ENCODE results near the gene EDAR.

The EDAR gene

DNA sequence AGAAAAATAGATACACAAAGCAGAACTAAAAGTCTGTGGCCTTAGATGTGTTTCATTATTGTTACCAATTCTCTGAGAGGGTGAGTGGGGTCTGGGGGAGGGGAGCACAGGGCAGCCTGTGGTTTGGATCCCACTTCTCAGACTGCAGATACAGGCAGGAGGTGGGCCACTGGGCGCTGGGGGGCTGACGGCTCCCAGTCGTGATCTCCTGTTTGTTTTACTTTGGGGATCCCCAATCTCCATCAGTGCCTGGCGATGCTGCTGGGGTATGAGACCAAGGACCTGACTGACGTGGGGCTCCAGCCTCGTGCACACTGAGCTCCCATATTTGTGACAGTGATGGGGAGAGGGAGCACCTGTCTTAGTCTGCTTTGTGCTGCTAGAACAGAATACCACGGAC, 54.9 kb downstream of the EDAR start:
- no peak for TF ChIP-seq ZNF384 (IDR thresholded peaks at IDR 0.05)
- TF ChIP-seq BHLHE40 (IDR thresholded peaks at IDR 0.05; ENCODE audit: borderline replicate concordance): no peak
- TF ChIP-seq, protein P1, sequence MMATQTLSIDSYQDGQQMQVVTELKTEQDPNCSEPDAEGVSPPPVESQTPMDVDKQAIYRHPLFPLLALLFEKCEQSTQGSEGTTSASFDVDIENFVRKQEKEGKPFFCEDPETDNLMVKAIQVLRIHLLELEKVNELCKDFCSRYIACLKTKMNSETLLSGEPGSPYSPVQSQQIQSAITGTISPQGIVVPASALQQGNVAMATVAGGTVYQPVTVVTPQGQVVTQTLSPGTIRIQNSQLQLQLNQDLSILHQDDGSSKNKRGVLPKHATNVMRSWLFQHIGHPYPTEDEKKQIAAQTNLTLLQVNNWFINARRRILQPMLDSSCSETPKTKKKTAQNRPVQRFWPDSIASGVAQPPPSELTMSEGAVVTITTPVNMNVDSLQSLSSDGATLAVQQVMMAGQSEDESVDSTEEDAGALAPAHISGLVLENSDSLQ (IDR thresholded peaks at IDR 0.05): no peak
- no peak for TF ChIP-seq SP1 (IDR thresholded peaks at IDR 0.05)
- TF ChIP-seq NFRKB (IDR thresholded peaks at IDR 0.05): no peak
- TF ChIP-seq FOXA1 (IDR thresholded peaks at IDR 0.05): no peak
- no peak for TF ChIP-seq ELF4 (IDR thresholded peaks at IDR 0.05)
- no peak for TF ChIP-seq FOXK2 (IDR thresholded peaks at IDR 0.05)
- no peak for TF ChIP-seq SUZ12 (IDR thresholded peaks at IDR 0.05)
- TF ChIP-seq L3MBTL2 (conservative IDR thresholded peaks at IDR 0.05): no peak
- TF ChIP-seq HDGF (IDR thresholded peaks at IDR 0.05; ENCODE audit: borderline replicate concordance): no peak
- TF ChIP-seq ARNT (IDR thresholded peaks at IDR 0.05): no peak
- TF ChIP-seq TARDBP (IDR thresholded peaks at IDR 0.05): no peak
- no peak for TF ChIP-seq CTBP1 (IDR thresholded peaks at IDR 0.05; ENCODE audit: borderline replicate concordance)
- no peak for TF ChIP-seq LEF1 (IDR thresholded peaks at IDR 0.05; ENCODE audit: borderline replicate concordance)
- TF ChIP-seq FOXM1 (IDR thresholded peaks at IDR 0.05; ENCODE audit: borderline replicate concordance): no peak
- POLR2A ChIA-PET: no interaction called here
- DNase-seq (ENCODE audit: extremely low spot score): no peak
- CTCF ChIA-PET: no interaction called here

DNA sequence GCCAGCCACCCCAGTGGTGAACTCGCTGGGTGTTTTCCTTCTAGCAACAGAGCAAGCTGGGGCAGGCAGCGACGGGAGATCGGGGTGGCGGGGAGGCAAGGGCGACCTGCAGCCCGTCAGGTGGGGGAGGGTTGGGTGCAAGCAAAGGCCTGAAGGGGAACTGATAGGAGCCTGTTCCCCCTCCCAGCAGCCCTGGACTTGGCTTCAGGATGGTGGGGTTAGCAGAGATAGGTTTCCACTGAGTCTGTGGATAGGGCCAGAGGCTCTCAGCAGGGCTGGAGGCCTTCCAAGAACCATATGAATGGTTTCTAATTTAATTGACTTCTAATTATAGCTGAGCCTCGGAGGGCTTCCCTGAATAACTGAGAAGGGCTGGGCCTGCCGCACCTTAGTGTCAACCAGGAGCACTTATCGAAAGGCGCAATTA, 55.3 kb downstream of the EDAR start:
- TF ChIP-seq NFRKB (IDR thresholded peaks at IDR 0.05) (no peak), ELF4 (IDR thresholded peaks at IDR 0.05) (no peak), CTBP1 (IDR thresholded peaks at IDR 0.05; ENCODE audit: borderline replicate concordance) (no peak), ZNF384 (IDR thresholded peaks at IDR 0.05) (no peak), LEF1 (IDR thresholded peaks at IDR 0.05; ENCODE audit: borderline replicate concordance) (no peak), BHLHE40 (IDR thresholded peaks at IDR 0.05; ENCODE audit: borderline replicate concordance) (no peak), L3MBTL2 (conservative IDR thresholded peaks at IDR 0.05) (no peak), FOXA1 (IDR thresholded peaks at IDR 0.05) (no peak), SUZ12 (IDR thresholded peaks at IDR 0.05) (no peak), SP1 (IDR thresholded peaks at IDR 0.05) (no peak), HDGF (IDR thresholded peaks at IDR 0.05; ENCODE audit: borderline replicate concordance) (no peak), ARNT (IDR thresholded peaks at IDR 0.05) (no peak), TARDBP (IDR thresholded peaks at IDR 0.05) (no peak), FOXK2 (IDR thresholded peaks at IDR 0.05) (no peak)
- TF ChIP-seq, protein P1 (IDR thresholded peaks at IDR 0.05): no peak
- CTCF ChIA-PET: no interaction called here
- POLR2A ChIA-PET: no interaction called here
- DNase-seq (ENCODE audit: extremely low spot score): no peak

- POLR2A ChIA-PET: no interaction called here
- DNase-seq (ENCODE audit: extremely low spot score): no peak
- TF ChIP-seq CTBP1 (IDR thresholded peaks at IDR 0.05; ENCODE audit: borderline replicate concordance) (no peak), ARNT (IDR thresholded peaks at IDR 0.05) (no peak), ZNF384 (IDR thresholded peaks at IDR 0.05) (no peak)
- TF ChIP-seq, protein P1 (IDR thresholded peaks at IDR 0.05): no peak
- CTCF ChIA-PET: no interaction called here
These were observed 56.2 kb downstream of the EDAR start for GRCh38 chr2:108932736-108933332.

DNA sequence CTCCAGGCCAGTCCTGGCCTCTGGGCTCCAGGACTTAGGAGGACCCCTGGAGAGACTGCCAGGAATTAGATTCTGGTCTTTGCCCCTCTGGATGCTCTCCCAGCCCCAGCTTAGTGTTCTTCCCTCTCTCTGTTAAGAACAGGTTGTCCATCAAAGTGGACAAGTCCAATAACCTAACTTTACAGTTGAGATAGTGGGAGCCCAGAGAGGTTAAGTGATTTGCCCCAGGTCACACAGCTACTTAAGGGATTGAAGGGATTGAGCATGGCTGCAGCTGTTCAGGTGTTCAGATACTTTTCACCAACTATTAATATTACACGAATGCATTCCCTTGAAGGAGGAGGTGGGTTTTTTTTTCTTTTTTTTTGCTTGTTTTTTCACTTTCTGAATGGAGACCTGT, 57.6 kb downstream of the EDAR start:
- TF ChIP-seq NFRKB (IDR thresholded peaks at IDR 0.05): no peak
- TF ChIP-seq SP1 (IDR thresholded peaks at IDR 0.05): no peak
- no peak for TF ChIP-seq SUZ12 (IDR thresholded peaks at IDR 0.05)
- no peak for TF ChIP-seq TARDBP (IDR thresholded peaks at IDR 0.05)
- no peak for TF ChIP-seq FOXM1 (IDR thresholded peaks at IDR 0.05; ENCODE audit: borderline replicate concordance)
- TF ChIP-seq FOXK2 (IDR thresholded peaks at IDR 0.05): no peak
- no peak for TF ChIP-seq CTBP1 (IDR thresholded peaks at IDR 0.05; ENCODE audit: borderline replicate concordance)
- no peak for TF ChIP-seq HDGF (IDR thresholded peaks at IDR 0.05; ENCODE audit: borderline replicate concordance)
- no peak for TF ChIP-seq ZNF384 (IDR thresholded peaks at IDR 0.05)
- no peak for TF ChIP-seq ELF4 (IDR thresholded peaks at IDR 0.05)
- no peak for TF ChIP-seq LEF1 (IDR thresholded peaks at IDR 0.05; ENCODE audit: borderline replicate concordance)
- no peak for TF ChIP-seq ARNT (IDR thresholded peaks at IDR 0.05)
- no peak for TF ChIP-seq L3MBTL2 (conservative IDR thresholded peaks at IDR 0.05)
- TF ChIP-seq BHLHE40 (IDR thresholded peaks at IDR 0.05; ENCODE audit: borderline replicate concordance): no peak
- TF ChIP-seq FOXA1 (IDR thresholded peaks at IDR 0.05): no peak
- TF ChIP-seq, protein P1 (IDR thresholded peaks at IDR 0.05): no peak
- DNase-seq (ENCODE audit: extremely low spot score): no peak
- POLR2A ChIA-PET: no interaction called here
- CTCF ChIA-PET: interaction anchor here (0.9 to 1.2 kb wide), 2 partner anchors 70 to 315 kb away, joined by 3 read pairs; no protein-coding TSS in a partner anchor

DNA sequence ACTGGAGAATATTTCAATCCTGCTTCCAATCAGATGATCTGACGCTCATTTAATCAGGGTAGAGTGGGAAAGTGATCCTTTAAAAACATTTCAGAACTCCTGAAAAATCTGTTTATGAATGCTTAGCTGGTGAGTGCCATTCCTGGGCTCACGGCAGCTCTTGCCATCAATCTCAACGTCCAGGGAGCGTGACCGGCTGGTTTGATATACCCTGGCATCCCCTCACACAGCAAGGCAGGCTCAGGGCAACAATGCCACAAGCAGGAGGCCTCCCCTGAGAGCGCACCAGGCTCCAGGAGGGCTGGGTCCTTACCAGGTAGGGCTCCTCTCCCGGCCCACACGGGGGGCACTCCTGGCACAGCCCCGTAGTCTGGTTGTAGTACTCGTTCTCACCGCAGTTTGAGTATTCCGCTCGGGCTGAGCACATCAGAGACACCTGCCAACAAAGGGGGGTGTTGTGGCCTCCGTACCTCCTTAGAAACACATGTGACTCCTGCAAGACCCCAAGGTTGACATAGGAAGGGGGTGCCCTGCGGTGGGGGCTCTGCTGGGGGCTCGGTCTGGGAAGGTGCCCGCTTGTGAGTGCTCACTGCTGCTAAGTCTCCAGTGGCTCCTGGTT, 59.1 kb downstream of the EDAR start:
- POLR2A ChIA-PET: no interaction called here
- TF ChIP-seq FOXA1 (IDR thresholded peaks at IDR 0.05): no peak
- TF ChIP-seq L3MBTL2 (conservative IDR thresholded peaks at IDR 0.05): no peak
- TF ChIP-seq ARNT (IDR thresholded peaks at IDR 0.05): no peak
- TF ChIP-seq NFRKB (IDR thresholded peaks at IDR 0.05): no peak
- TF ChIP-seq, protein P1 (IDR thresholded peaks at IDR 0.05): no peak
- TF ChIP-seq HDGF (IDR thresholded peaks at IDR 0.05; ENCODE audit: borderline replicate concordance): no peak
- no peak for TF ChIP-seq ZNF384 (IDR thresholded peaks at IDR 0.05)
- TF ChIP-seq FOXK2 (IDR thresholded peaks at IDR 0.05): no peak
- no peak for TF ChIP-seq CTBP1 (IDR thresholded peaks at IDR 0.05; ENCODE audit: borderline replicate concordance)
- no peak for TF ChIP-seq FOXM1 (IDR thresholded peaks at IDR 0.05; ENCODE audit: borderline replicate concordance)
- TF ChIP-seq ELF4 (IDR thresholded peaks at IDR 0.05): no peak
- TF ChIP-seq SUZ12 (IDR thresholded peaks at IDR 0.05): no peak
- TF ChIP-seq SP1 (IDR thresholded peaks at IDR 0.05): no peak
- TF ChIP-seq LEF1 (IDR thresholded peaks at IDR 0.05; ENCODE audit: borderline replicate concordance): no peak
- TF ChIP-seq TARDBP (IDR thresholded peaks at IDR 0.05): no peak
- CTCF ChIA-PET: interaction anchor here (0.7 to 2.7 kb wide), 3 partner anchors 13 to 60 kb away, joined by 3 to 11 read pairs (median 6); no protein-coding TSS in a partner anchor
- DNase-seq (ENCODE audit: extremely low spot score): no peak
